ENCODE results near the gene RIMBP2.

Gene RIMBP2

DNA sequence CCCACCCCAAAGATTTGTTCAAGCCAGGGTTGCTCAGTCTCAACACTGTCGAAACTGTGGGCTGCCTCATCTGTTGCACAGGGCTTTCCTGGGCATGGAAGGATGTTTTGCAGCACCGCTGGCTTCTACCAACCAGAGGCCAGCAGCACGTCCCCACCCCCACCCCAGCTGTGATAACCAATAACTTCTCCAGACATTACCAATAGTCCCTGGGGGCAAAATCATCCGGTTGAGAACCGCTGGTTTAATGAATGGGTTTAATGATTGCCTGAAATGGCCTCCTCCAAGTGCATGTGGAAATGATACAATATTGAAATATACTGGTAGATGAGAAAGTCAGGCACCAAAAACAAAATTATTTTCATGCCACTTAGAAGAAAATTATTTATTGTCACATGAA, 44.5 kb downstream of the RIMBP2 start:
- Histone ChIP-seq H3K4me1 (ENCODE audit: insufficient read depth, low read length) (no peaks in the 10 kb centered on the region), H4K20me1 (ENCODE audit: insufficient read depth, low read length) (no peaks in the 10 kb centered on the region), H3K4me3 (ENCODE audit: low read depth in 1 of 2, low read length in 2 of 2) (no peak overlapping the region), H3K27me3 (ENCODE audit: insufficient read depth, low read length, poor library complexity) (no peaks in the 10 kb centered on the region), H3K27ac (ENCODE audit: low read length) (no peak overlapping the region), H3K9me3 (ENCODE audit: insufficient read depth, low read length, severe bottlenecking) (peaks cover 14% of the 10 kb centered on the region), H3K79me2 (ENCODE audit: insufficient read depth, low read length) (no peaks in the 10 kb centered on the region), H2AFZ (ENCODE audit: low read depth, low read length) (no peak overlapping the region), H3K4me2 (ENCODE audit: insufficient read depth, low read length) (no peak overlapping the region), H3K36me3 (ENCODE audit: insufficient read depth, low read length) (no peaks in the 10 kb centered on the region), H3K9ac (ENCODE audit: low read depth, low read length) (no peak overlapping the region)
- DNase-seq: no peak
- no peak for ATAC-seq (ENCODE audit: insufficient read depth, low read depth)
- TF ChIP-seq EZH2 (IDR thresholded peaks at IDR 0.05; ENCODE audit: borderline replicate concordance, low read depth, low read length, severe bottlenecking) (no peak), CTCF (IDR thresholded peaks at IDR 0.05; ENCODE audit: borderline replicate concordance, extremely low read depth, low read length, poor library complexity, severe bottlenecking) (no peak)

GRCh38 chr12:130669797-130670196, 46.3 kb downstream of the RIMBP2 start:
- Histone ChIP-seq H3K4me1 (ENCODE audit: insufficient read depth, low read length) (no peaks in the 10 kb centered on the region), H3K27me3 (ENCODE audit: insufficient read depth, low read length, poor library complexity) (no peaks in the 10 kb centered on the region), H3K4me2 (ENCODE audit: insufficient read depth, low read length) (no peak overlapping the region), H3K9me3 (ENCODE audit: insufficient read depth, low read length, severe bottlenecking) (peaks cover 14% of the 10 kb centered on the region), H3K27ac (ENCODE audit: low read length) (no peak overlapping the region), H3K9ac (ENCODE audit: low read depth, low read length) (no peak overlapping the region), H3K79me2 (ENCODE audit: insufficient read depth, low read length) (no peaks in the 10 kb centered on the region), H3K4me3 (ENCODE audit: low read depth in 1 of 2, low read length in 2 of 2) (no peak overlapping the region), H2AFZ (ENCODE audit: low read depth, low read length) (no peak overlapping the region), H3K36me3 (ENCODE audit: insufficient read depth, low read length) (no peaks in the 10 kb centered on the region), H4K20me1 (ENCODE audit: insufficient read depth, low read length) (no peaks in the 10 kb centered on the region)
- ATAC-seq (ENCODE audit: insufficient read depth, low read depth) (no peak), DNase-seq (no peak)
- TF ChIP-seq CTCF (IDR thresholded peaks at IDR 0.05; ENCODE audit: borderline replicate concordance, extremely low read depth, low read length, poor library complexity, severe bottlenecking): no peak
- no peak for TF ChIP-seq EZH2 (IDR thresholded peaks at IDR 0.05; ENCODE audit: borderline replicate concordance, low read depth, low read length, severe bottlenecking)

- Histone ChIP-seq H3K9ac (ENCODE audit: low read depth, low read length) (no peak overlapping the region), H3K36me3 (ENCODE audit: insufficient read depth, low read length) (no peaks in the 10 kb centered on the region), H4K20me1 (ENCODE audit: insufficient read depth, low read length) (no peaks in the 10 kb centered on the region), H3K4me2 (ENCODE audit: insufficient read depth, low read length) (no peak overlapping the region), H3K27ac (ENCODE audit: low read length) (no peak overlapping the region), H3K9me3 (ENCODE audit: insufficient read depth, low read length, severe bottlenecking) (peaks cover 14% of the 10 kb centered on the region), H3K4me1 (ENCODE audit: insufficient read depth, low read length) (no peaks in the 10 kb centered on the region), H3K27me3 (ENCODE audit: insufficient read depth, low read length, poor library complexity) (no peaks in the 10 kb centered on the region), H3K4me3 (ENCODE audit: low read depth in 1 of 2, low read length in 2 of 2) (no peak overlapping the region), H3K79me2 (ENCODE audit: insufficient read depth, low read length) (no peaks in the 10 kb centered on the region), H2AFZ (ENCODE audit: low read depth, low read length) (no peak overlapping the region)
- DNase-seq (no peak), ATAC-seq (ENCODE audit: insufficient read depth, low read depth) (no peak)
- no peak for TF ChIP-seq EZH2 (IDR thresholded peaks at IDR 0.05; ENCODE audit: borderline replicate concordance, low read depth, low read length, severe bottlenecking)
- TF ChIP-seq CTCF (IDR thresholded peaks at IDR 0.05; ENCODE audit: borderline replicate concordance, extremely low read depth, low read length, poor library complexity, severe bottlenecking): no peak
Measured at GRCh38 chr12:130669205-130669557, 46.9 kb downstream of the RIMBP2 start.
